NCI-H1105 treated with DMSO at 0.1 percent for 48 hours (cell line): Measurements from ENCODE around the gene SLC46A1.

Source experiments
- DNase-seq: peaks from one replicate; lab custom pipeline; 2025; lab: John Stamatoyannopoulos, UW

Gene SLC46A1

GRCh38 chr17:28379814-28380801, 25.9 kb downstream of the SLC46A1 start:
- DNase-seq = no peak

GRCh38 chr17:28372945-28373274, 33.1 kb downstream of the SLC46A1 start:
- no peak for DNase-seq

- DNase-seq = peak; percentile 22
These were observed 33.6 kb downstream of the SLC46A1 start for GRCh38 chr17:28372203-28372944.

- DNase-seq = peak; percentile 94
These were observed 34.5 kb downstream of the SLC46A1 start, which contains the start of gene SARM1 for GRCh38 chr17:28371245-28372202. TSS of gene SARM1 (plus strand) at chr17:28371694. CDS start at chr17:28372033, 339 bp downstream.

- DNase-seq = no peak
These were observed 35.3 kb downstream of the SLC46A1 start for GRCh38 chr17:28370744-28371103.

- DNase-seq = no peak
These were observed 35.8 kb downstream of the SLC46A1 start, which contains the start of gene VTN for GRCh38 chr17:28370035-28370743. TSS of gene VTN (minus strand) at chr17:28370307. CDS start at chr17:28370203, 104 bp downstream.

GRCh38 chr17:28369684-28370034, 36.4 kb downstream of the SLC46A1 start:
- no peak for DNase-seq

- DNase-seq = no peak
These were observed 36.9 kb downstream of the SLC46A1 start for GRCh38 chr17:28368915-28369683.

GRCh38 chr17:28368306-28368831, 37.6 kb downstream of the SLC46A1 start:
- no peak for DNase-seq

- DNase-seq = no peak
These were observed 38.2 kb downstream of the SLC46A1 start for GRCh38 chr17:28367641-28368305.

- DNase-seq = no peak
These were observed 39.4 kb downstream of the SLC46A1 start for GRCh38 chr17:28366605-28367004.

- no peak for DNase-seq
These were observed 40.5 kb downstream of the SLC46A1 start for GRCh38 chr17:28365487-28365886.

- no peak for DNase-seq
These were observed 41.2 kb downstream of the SLC46A1 start, which contains the start of gene SEBOX for GRCh38 chr17:28364665-28365363. TSS of gene SEBOX (minus strand) at chr17:28365199. CDS start at chr17:28365151, 48 bp downstream.

GRCh38 chr17:28363776-28364650, 42.0 kb downstream of the SLC46A1 start:
- DNase-seq = no peak

- DNase-seq = no peak
These were observed 42.8 kb downstream of the SLC46A1 start for GRCh38 chr17:28363186-28363585.

- DNase-seq = no peak
These were observed 48.2 kb downstream of the SLC46A1 start for GRCh38 chr17:28357901-28358197.

GRCh38 chr17:28357061-28357900, 48.7 kb downstream of the SLC46A1 start, which contains the start of gene POLDIP2:
TSS of gene POLDIP2 (minus strand) at chr17:28357527. CDS start at chr17:28357448, 79 bp downstream.
- DNase-seq = peak; percentile 89
